HepG2 (cell line): ENCODE data around the gene SLC2A13.

Experiments used
- DNMT1 ChIP-seq: sonication (generic); formaldehyde crosslinking; IDR thresholded peaks from 2 replicates; pipeline ENCODE4 v1.5.1; 2020; ENCODE audit warnings: mild to moderate bottlenecking, missing genetic modification reagents
- FOSL1 ChIP-seq: sonication (generic); formaldehyde crosslinking; IDR thresholded peaks from 2 replicates; pipeline ENCODE4 v1.9.0; 2021; ENCODE audit warnings: missing genetic modification reagents, borderline replicate concordance
- PCBP2 ChIP-seq: fragments of 200-400 bp; formaldehyde crosslinking; optimal IDR thresholded peaks from 2 replicates; pipeline ENCODE3; 2018; ENCODE audit warnings: low read length, low read depth; ENCODE audit not compliant: poor library complexity, severe bottlenecking
- STAT5B ChIP-seq: sonication (generic); formaldehyde crosslinking; IDR thresholded peaks from 2 replicates; pipeline ENCODE4 v1.4.0; 2020; ENCODE audit warnings: missing genetic modification reagents
- TBL1XR1 ChIP-seq: fragments of 150-350 bp; IDR thresholded peaks from 2 replicates; pipeline ENCODE4 v1.6.1; 2014; ENCODE audit warnings: borderline replicate concordance, low read length; ENCODE audit not compliant: partially characterized antibody
- ZNF160 ChIP-seq: sonication (generic); formaldehyde crosslinking; IDR thresholded peaks from 2 replicates; pipeline ENCODE4 v1.8.0; 2022; ENCODE audit warnings: mild to moderate bottlenecking, inconsistent platforms, missing genetic modification reagents
- ZNF629 ChIP-seq: sonication (generic); formaldehyde crosslinking; conservative IDR thresholded peaks from 2 replicates; pipeline ENCODE4 v1.5.0; 2020; ENCODE audit warnings: missing genetic modification reagents
- ZNF776 ChIP-seq: sonication (generic); formaldehyde crosslinking; IDR thresholded peaks from 2 replicates; pipeline ENCODE4 v1.4.0; 2020; ENCODE audit warnings: mild to moderate bottlenecking, missing genetic modification reagents
- TF ChIP-seq, protein P1 (sequence below): sonication (generic); formaldehyde crosslinking; IDR thresholded peaks from 2 replicates; pipeline ENCODE4 v1.5.0; 2020; ENCODE audit warnings: mild to moderate bottlenecking, missing genetic modification reagents, borderline replicate concordance
- TF ChIP-seq, protein P2 (sequence below): sonication (generic); formaldehyde crosslinking; IDR thresholded peaks from 2 replicates; pipeline ENCODE4 v1.5.0; 2020; ENCODE audit warnings: missing genetic modification reagents

DNA sequence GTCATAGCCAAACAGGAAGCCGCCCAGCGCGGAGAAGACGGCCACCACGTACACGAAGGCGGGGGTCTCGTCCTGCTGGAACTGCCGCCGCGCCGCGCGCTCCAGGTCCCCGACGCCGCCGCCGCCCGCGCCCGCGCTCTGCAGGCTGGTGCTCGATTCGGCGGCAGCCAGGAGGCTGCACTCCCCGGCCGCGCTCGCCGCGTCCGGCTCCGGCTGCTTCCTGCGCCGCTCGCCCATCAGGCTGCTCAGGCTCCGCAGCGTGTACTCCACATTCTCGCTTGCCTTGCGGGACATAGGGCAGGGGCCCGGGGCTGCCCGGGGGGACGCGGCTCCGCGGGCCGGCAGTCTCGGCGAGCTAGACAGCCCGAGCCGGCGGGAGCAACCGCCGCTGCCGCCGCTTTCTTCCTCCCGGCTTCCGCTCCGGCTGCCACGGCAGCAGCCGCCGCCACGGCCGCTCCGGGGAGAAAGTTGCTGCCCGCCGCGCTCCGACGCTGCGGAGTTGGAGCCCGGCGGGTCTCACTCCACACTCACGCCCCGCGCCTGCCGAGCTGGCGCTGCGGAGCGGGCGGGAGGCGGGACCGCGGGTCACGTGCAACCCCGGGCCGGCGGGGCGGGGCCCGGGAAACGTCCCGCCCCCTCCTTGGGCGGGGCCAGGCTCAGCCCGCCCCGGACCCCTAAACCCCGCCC is at the start of gene SLC2A13:
- TF ChIP-seq DNMT1 = peak; percentile 75; the same call in 1 of the 2 replicates
- no peak for TF ChIP-seq FOSL1 (CRISPR knock-in tag)
- TF ChIP-seq, protein P1, sequence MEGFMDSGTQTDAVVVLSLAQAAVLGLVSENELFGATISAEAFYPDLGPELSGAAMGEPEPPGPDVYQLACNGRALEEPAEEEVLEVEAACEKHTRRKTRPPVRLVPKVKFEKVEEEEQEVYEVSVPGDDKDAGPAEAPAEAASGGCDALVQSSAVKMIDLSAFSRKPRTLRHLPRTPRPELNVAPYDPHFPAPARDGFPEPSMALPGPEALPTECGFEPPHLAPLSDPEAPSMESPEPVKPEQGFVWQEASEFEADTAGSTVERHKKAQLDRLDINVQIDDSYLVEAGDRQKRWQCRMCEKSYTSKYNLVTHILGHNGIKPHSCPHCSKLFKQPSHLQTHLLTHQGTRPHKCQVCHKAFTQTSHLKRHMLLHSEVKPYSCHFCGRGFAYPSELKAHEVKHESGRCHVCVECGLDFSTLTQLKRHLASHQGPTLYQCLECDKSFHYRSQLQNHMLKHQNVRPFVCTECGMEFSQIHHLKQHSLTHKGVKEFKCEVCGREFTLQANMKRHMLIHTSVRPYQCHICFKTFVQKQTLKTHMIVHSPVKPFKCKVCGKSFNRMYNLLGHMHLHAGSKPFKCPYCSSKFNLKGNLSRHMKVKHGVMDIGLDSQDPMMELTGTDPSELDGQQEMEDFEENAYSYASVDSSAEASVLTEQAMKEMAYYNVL = no peak
- no peak for TF ChIP-seq PCBP2
- TF ChIP-seq ZNF776 = peak; percentile 59; the same call in 1 of the 2 replicates
- no peak for TF ChIP-seq ZNF629
- TF ChIP-seq STAT5B = no peak
- no peak for TF ChIP-seq TBL1XR1
- TF ChIP-seq ZNF160 = no peak; the same call in 1 of the 2 replicates
- TF ChIP-seq, protein P2, sequence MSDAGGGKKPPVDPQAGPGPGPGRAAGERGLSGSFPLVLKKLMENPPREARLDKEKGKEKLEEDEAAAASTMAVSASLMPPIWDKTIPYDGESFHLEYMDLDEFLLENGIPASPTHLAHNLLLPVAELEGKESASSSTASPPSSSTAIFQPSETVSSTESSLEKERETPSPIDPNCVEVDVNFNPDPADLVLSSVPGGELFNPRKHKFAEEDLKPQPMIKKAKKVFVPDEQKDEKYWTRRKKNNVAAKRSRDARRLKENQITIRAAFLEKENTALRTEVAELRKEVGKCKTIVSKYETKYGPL (CRISPR knock-in tag) = no peak
